CD4-positive, alpha-beta T cell treated with Interleukin-17A for 1 hour (primary cell): ENCODE data around the gene NKX1-2.
A peak's percentile ranks its signal among the peaks of the same experiment; 100 is the strongest.

Experiments
- DNase-seq: peaks from one replicate; pipeline ENCODE4 v3.0.0-alpha.2; 2020

The NKX1-2 gene

DNA sequence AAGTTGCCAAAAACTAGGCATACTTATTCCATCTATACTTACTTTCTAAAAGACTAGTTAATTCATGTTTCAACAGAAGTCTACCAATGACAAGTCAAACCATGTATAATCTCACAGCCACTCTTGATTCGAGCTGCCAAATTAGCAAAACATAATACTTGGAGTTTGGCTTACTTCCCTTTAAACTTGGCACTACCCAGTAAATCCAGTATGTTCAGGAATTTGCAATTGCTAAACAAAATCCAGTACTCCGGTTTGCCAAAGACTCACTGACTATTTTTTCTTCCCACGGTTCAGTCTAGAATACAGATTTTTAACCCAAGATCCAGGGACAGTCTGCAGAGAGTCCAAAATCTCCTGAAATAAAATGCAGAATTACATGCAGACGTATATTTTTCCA, 35.8 kb downstream of the NKX1-2 start:
- DNase-seq: no peak

DNA sequence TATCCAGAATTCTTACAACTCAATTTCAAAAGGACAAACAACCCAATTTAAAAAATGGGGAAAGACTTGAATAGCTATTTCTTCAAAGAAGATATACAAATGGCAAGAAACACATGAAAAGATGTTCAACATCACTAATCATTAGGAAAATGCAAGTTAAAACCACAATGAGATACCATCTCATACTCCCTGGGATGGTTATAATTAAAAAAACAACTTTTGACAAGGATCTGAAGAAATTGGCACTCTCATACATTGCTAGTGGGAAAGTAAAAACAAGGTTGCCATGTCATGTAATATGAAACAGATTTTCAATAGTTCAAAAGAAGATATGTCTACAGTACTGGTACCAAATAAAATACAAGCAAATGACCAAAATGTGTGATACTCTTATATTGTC, 40.1 kb downstream of the NKX1-2 start:
- no peak for DNase-seq

DNA sequence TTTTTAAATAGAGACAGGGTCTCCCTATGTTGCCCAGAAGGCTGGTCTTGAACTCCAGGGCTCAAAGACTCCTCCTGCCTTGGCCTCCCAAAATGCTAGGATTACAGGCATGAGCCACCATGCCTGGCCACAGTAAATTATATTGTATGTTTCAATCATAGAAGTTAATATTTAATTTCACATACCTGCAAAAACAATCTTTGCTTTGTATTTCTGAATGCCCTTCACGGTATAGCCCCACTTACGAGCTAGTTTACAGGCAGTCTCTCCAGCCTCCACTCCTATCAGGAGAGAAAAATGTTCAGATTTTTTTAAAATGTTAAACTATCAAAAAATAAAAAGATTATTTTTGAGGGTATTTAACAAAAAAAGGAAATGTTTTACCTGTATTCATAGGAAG, 41.5 kb downstream of the NKX1-2 start:
- DNase-seq: no peak

DNA sequence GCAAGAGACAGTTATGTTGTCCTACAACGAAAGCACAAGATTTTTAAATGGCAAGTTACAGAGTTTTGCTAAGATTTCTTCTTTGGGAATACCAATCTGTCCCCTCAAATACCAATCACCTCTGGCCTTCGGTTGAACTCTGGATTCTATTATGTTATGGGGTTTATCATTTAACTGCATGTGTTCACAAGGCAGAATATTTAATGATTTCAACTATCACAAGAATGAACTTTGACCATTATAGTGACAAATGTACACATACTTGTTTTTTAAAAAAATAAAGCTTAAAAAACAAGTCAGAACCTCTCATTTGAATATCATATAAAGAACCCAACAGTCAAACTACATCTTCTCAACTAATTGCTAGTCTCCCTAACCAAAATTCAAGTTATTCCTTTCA, 42.4 kb downstream of the NKX1-2 start:
- DNase-seq: no peak

DNA sequence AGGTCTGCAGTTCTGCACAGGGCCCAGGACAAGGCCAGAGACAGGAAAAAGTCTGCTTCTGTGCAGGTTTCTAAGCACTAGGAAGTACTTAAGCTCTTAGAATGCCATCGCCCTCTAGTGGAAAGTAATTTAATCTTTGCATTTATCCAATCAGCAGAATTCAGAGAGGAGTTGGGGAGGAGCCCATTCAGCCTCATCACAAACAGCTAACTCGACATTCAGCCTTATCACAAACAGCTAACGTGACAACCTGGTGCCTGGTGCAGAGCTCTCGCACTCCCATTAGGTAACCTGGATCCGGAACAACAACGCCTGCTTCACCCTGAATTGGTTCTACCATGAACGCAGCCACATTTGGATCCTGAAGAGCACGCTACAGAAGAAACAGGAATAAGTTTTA, 46.3 kb downstream of the NKX1-2 start:
- peak; percentile 79 for DNase-seq

DNA sequence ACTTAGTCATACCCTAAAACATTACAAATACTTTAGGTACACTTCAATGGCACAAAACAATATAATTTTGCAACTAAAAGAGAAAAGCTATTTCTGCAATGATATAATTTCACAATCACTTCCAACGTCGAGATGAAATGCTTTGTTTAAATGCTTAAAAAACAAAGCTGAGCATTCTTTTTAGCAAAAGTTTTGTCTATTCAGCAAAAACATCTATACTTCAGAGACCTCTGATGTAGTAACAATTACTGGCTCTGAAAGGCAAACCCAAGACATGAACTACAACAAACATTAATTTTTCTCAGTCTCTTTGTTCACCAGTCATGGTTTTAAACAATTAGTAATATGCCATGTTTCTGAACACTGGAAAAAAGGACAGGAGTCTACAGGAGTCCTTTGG, 47.6 kb downstream of the NKX1-2 start:
- no peak for DNase-seq

DNA sequence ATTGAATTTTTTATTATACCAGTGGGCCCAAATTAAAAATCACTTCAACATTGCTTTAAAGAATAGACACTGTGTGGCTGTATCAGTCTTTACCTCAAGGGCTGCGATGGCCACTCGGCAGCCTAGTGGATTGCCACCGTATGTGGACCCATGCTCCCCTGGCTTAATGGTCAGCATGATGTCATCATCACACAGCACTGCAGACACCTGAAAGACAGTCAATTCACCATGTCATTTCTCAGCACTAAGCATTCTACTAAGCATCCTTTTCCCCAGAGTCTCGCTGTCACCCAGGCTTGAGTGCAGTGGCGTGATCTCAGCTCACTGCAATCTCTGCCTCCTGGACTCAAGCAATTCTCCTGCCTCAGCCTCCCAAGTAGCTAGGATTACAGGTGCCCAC, 48.2 kb downstream of the NKX1-2 start:
- no peak for DNase-seq
